ENCODE results near the gene ADAMTS19. TPM values are rescaled to one million over a fixed set of nuclear protein-coding genes. Genes with fewer than 3 reads are reported as not detected.
"Not testable (repeated sequence)": the region's sequence is repeated elsewhere in the genome, so short reads cannot be mapped to it uniquely, and the experiment has no call there.

Gene ADAMTS19
- total and polyA plus RNA-seq, 2 experiments from 2014 or later, result not detected

- no peaks in the 10 kb centered on the region for H3K36me3 ChIP-seq (ENCODE audit: low read depth)
These were observed 40.8 kb upstream of the ADAMTS19 start for GRCh38 chr5:129419292-129419691.

GRCh38 chr5:129425031-129425430 lies 35.1 kb upstream of the ADAMTS19 start:
- H3K4me3 ChIP-seq, result no peak overlapping the region
- H3K9me3 ChIP-seq (ENCODE audit: low read depth), result no peaks in the 10 kb centered on the region
- H3K9ac ChIP-seq, result no peak overlapping the region
- in situ Hi-C loops (cut with MboI), result no loop called here
- TF ChIP-seq EZH2phosphoT487 (IDR thresholded peaks at IDR 0.05; ENCODE audit: insufficient read depth, low read depth) (no peak), EZH2 (IDR thresholded peaks at IDR 0.05; ENCODE audit: insufficient read depth, poor library complexity, severe bottlenecking) (no peak)
- H3K9me2 ChIP-seq (ENCODE audit: insufficient read depth), result no peaks in the 10 kb centered on the region
- no peak overlapping the region for H3K4me2 ChIP-seq (ENCODE audit: unreplicated experiment)
- H3K4me1 ChIP-seq (ENCODE audit: insufficient read depth), result no peaks in the 10 kb centered on the region
- H2AFZ ChIP-seq, result no peak overlapping the region
- no peaks in the 10 kb centered on the region for H3K79me2 ChIP-seq (ENCODE audit: insufficient read depth)
- H3K36me3 ChIP-seq (ENCODE audit: low read depth), result no peaks in the 10 kb centered on the region
- DNase-seq, result no peak
- no peak overlapping the region for H3K27ac ChIP-seq
- H4K20me1 ChIP-seq (ENCODE audit: insufficient read depth), result no peaks in the 10 kb centered on the region
- H3F3A ChIP-seq (ENCODE audit: insufficient read depth), result no peaks in the 10 kb centered on the region
- H3K27me3 ChIP-seq (replicated peaks; ENCODE audit: insufficient read depth), result no peaks in the 10 kb centered on the region

More at GRCh38 chr5:129419292-129419691, 40.8 kb upstream of the ADAMTS19 start:
- Histone ChIP-seq H3K9ac (no peak overlapping the region), H3K4me2 (ENCODE audit: unreplicated experiment) (no peak overlapping the region), H3K9me3 (ENCODE audit: low read depth) (no peaks in the 10 kb centered on the region), H4K20me1 (ENCODE audit: insufficient read depth) (no peaks in the 10 kb centered on the region), H3F3A (ENCODE audit: insufficient read depth) (no peaks in the 10 kb centered on the region), H2AFZ (no peak overlapping the region), H3K79me2 (ENCODE audit: insufficient read depth) (no peaks in the 10 kb centered on the region), H3K4me3 (no peak overlapping the region), H3K9me2 (ENCODE audit: insufficient read depth) (no peaks in the 10 kb centered on the region), H3K27me3 (replicated peaks; ENCODE audit: insufficient read depth) (no peaks in the 10 kb centered on the region), H3K4me1 (ENCODE audit: insufficient read depth) (no peaks in the 10 kb centered on the region), H3K27ac (no peak overlapping the region)
- TF ChIP-seq EZH2 (IDR thresholded peaks at IDR 0.05; ENCODE audit: insufficient read depth, poor library complexity, severe bottlenecking), result no peak
- TF ChIP-seq EZH2phosphoT487 (IDR thresholded peaks at IDR 0.05; ENCODE audit: insufficient read depth, low read depth), result no peak
- in situ Hi-C loops (cut with MboI), result no loop called here
- no peak for DNase-seq
- 12 to 18% methylated on average over 3 of the region's 3 CpGs for WGBS, 2 experiments (ENCODE audit: low coverage in 1 of 2, low lambda C conversion rate in 2 of 2, missing lambda C conversion rate in 2 of 2)

GRCh38 chr5:129426071-129426470 lies 34.0 kb upstream of the ADAMTS19 start:
- Histone ChIP-seq H3K79me2 (ENCODE audit: insufficient read depth) (no peaks in the 10 kb centered on the region), H4K20me1 (ENCODE audit: insufficient read depth) (no peaks in the 10 kb centered on the region), H3K4me1 (ENCODE audit: insufficient read depth) (no peaks in the 10 kb centered on the region), H3K9me2 (ENCODE audit: insufficient read depth) (no peaks in the 10 kb centered on the region), H3K9ac (no peak overlapping the region), H2AFZ (no peak overlapping the region), H3K27me3 (replicated peaks; ENCODE audit: insufficient read depth) (no peaks in the 10 kb centered on the region), H3K36me3 (ENCODE audit: low read depth) (no peaks in the 10 kb centered on the region), H3K27ac (no peak overlapping the region), H3F3A (ENCODE audit: insufficient read depth) (no peaks in the 10 kb centered on the region), H3K9me3 (ENCODE audit: low read depth) (no peaks in the 10 kb centered on the region), H3K4me2 (ENCODE audit: unreplicated experiment) (no peak overlapping the region), H3K4me3 (no peak overlapping the region)
- 30 to 33% methylated on average over 1 of the region's 1 CpG for WGBS, 2 experiments (ENCODE audit: low coverage in 1 of 2, low lambda C conversion rate in 2 of 2, missing lambda C conversion rate in 2 of 2)
- no peak for DNase-seq
- in situ Hi-C loops (cut with MboI), result no loop called here
- TF ChIP-seq EZH2 (IDR thresholded peaks at IDR 0.05; ENCODE audit: insufficient read depth, poor library complexity, severe bottlenecking), result no peak
- no peak for TF ChIP-seq EZH2phosphoT487 (IDR thresholded peaks at IDR 0.05; ENCODE audit: insufficient read depth, low read depth)

- H4K20me1 ChIP-seq (ENCODE audit: insufficient read depth); H3K9ac ChIP-seq; DNase-seq; H3K36me3 ChIP-seq (ENCODE audit: low read depth); H3K79me2 ChIP-seq (ENCODE audit: insufficient read depth); H3K4me1 ChIP-seq (ENCODE audit: insufficient read depth); in situ Hi-C loops (cut with MboI); H3F3A ChIP-seq (ENCODE audit: insufficient read depth); H3K27ac ChIP-seq; H3K27me3 ChIP-seq (replicated peaks; ENCODE audit: insufficient read depth); H3K4me2 ChIP-seq (ENCODE audit: unreplicated experiment); H3K9me2 ChIP-seq (ENCODE audit: insufficient read depth); H2AFZ ChIP-seq; H3K9me3 ChIP-seq (ENCODE audit: low read depth); H3K4me3 ChIP-seq: not testable (repeated sequence)
- WGBS, 2 experiments (ENCODE audit: low coverage in 1 of 2, low lambda C conversion rate in 2 of 2, missing lambda C conversion rate in 2 of 2), result 39 to 44% methylated on average over 5 of the region's 5 CpGs
These were observed 31.5 kb upstream of the ADAMTS19 start for GRCh38 chr5:129428636-129429035.

- in situ Hi-C loops (cut with MboI), result no loop called here
- no peak overlapping the region for H3K27ac ChIP-seq
- TF ChIP-seq EZH2phosphoT487 (IDR thresholded peaks at IDR 0.05; ENCODE audit: insufficient read depth, low read depth) (no peak), EZH2 (IDR thresholded peaks at IDR 0.05; ENCODE audit: insufficient read depth, poor library complexity, severe bottlenecking) (no peak)
These were observed 28.7 kb upstream of the ADAMTS19 start for GRCh38 chr5:129431406-129431805.

More at GRCh38 chr5:129431406-129431805, 28.7 kb upstream of the ADAMTS19 start:
- Histone ChIP-seq H3K79me2 (ENCODE audit: insufficient read depth) (no peaks in the 10 kb centered on the region), H3K9me2 (ENCODE audit: insufficient read depth) (no peaks in the 10 kb centered on the region), H3K9ac (no peak overlapping the region), H3F3A (ENCODE audit: insufficient read depth) (no peaks in the 10 kb centered on the region), H4K20me1 (ENCODE audit: insufficient read depth) (no peaks in the 10 kb centered on the region), H3K4me2 (ENCODE audit: unreplicated experiment) (no peak overlapping the region), H3K9me3 (ENCODE audit: low read depth) (no peaks in the 10 kb centered on the region), H3K36me3 (ENCODE audit: low read depth) (no peaks in the 10 kb centered on the region), H2AFZ (no peak overlapping the region), H3K4me1 (ENCODE audit: insufficient read depth) (no peaks in the 10 kb centered on the region), H3K27me3 (replicated peaks; ENCODE audit: insufficient read depth) (no peaks in the 10 kb centered on the region), H3K4me3 (no peak overlapping the region)
- DNase-seq, result no peak
